Upper lobe of left lung (tissue), 4 donors: ENCODE measurements around the gene DFFB.

Experiments
- POLR2AphosphoS5 ChIP-seq, 2 donors: sonication (generic); formaldehyde crosslinking; IDR thresholded peaks; one replicate each; pipeline ENCODE4 v1.5.1; 2017; ENCODE audit warnings: antibody characterized with exemption in 2 of 2
- TF ChIP-seq, protein P1 (sequence below), 6 experiments: fragments of 450-650 bp in 4 of 6; fragments of 200-600 bp in 2 of 6; sonication (generic) in 2 of 6; IDR thresholded peaks; one replicate each; pipeline ENCODE4 v1.5.1; 2016 to 2019; ENCODE audit warnings: antibody characterized with exemption in 6 of 6

DNA sequence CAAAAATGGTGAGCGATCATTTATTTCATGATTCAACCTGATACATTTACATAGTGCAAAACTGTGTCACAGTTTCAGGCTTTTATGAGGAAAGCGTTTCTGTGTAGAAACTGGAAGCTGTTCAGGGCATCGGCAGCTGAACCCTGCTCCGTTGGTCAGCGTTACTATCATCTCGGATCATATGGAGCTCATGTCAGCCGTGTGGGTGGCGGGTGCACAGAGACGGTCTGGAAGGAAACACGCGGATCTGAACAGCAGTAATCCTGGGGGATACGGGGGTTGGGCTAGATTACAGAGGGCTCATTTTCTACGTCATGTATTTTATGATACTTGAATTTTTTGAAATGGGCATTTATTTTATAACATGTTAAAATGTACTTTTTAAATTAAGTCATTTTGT, 27.7 kb downstream of the DFFB start:
- TF ChIP-seq, protein P1, sequence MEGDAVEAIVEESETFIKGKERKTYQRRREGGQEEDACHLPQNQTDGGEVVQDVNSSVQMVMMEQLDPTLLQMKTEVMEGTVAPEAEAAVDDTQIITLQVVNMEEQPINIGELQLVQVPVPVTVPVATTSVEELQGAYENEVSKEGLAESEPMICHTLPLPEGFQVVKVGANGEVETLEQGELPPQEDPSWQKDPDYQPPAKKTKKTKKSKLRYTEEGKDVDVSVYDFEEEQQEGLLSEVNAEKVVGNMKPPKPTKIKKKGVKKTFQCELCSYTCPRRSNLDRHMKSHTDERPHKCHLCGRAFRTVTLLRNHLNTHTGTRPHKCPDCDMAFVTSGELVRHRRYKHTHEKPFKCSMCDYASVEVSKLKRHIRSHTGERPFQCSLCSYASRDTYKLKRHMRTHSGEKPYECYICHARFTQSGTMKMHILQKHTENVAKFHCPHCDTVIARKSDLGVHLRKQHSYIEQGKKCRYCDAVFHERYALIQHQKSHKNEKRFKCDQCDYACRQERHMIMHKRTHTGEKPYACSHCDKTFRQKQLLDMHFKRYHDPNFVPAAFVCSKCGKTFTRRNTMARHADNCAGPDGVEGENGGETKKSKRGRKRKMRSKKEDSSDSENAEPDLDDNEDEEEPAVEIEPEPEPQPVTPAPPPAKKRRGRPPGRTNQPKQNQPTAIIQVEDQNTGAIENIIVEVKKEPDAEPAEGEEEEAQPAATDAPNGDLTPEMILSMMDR (IDR thresholded peaks at IDR 0.05) = no peak
- TF ChIP-seq POLR2AphosphoS5 (IDR thresholded peaks at IDR 0.05) = no peak
